ENCODE measurements around the gene U2AF1L4.

The U2AF1L4 gene

GRCh38 chr19:35720648-35721047 lies 24.6 kb downstream of the U2AF1L4 start:
- peaks cover 43% of the 10 kb centered on the region for H3K79me2 ChIP-seq (ENCODE audit: control insufficient read depth, low read length)
- no peak overlapping the region for H3K4me3 ChIP-seq (ENCODE audit: low read length)
- H4K20me1 ChIP-seq (ENCODE audit: control insufficient read depth, insufficient read depth, low read depth, low read length): peaks cover 10% of the 10 kb centered on the region; the same call in 1 of the 2 replicates
- H3K4me2 ChIP-seq (ENCODE audit: low read length): no peak overlapping the region
- no peaks in the 10 kb centered on the region for H3K27me3 ChIP-seq (ENCODE audit: control insufficient read depth, low read length)
- H3K9me3 ChIP-seq (ENCODE audit: control insufficient read depth, insufficient read depth, low read length): no peaks in the 10 kb centered on the region
- TF ChIP-seq CTCF (IDR thresholded peaks at IDR 0.05; ENCODE audit: low read depth, low read length, poor library complexity, severe bottlenecking) (no peak), EZH2phosphoT487 (IDR thresholded peaks at IDR 0.05; ENCODE audit: borderline replicate concordance, low read length) (no peak)
- H3F3A ChIP-seq (ENCODE audit: control insufficient read depth, insufficient read depth): no peaks in the 10 kb centered on the region
- H3K9me2 ChIP-seq (replicated peaks; ENCODE audit: control insufficient read depth, low read length): no peaks in the 10 kb centered on the region
- H3K4me1 ChIP-seq (ENCODE audit: control insufficient read depth, low read length): peaks cover 20% of the 10 kb centered on the region
- H3K36me3 ChIP-seq (ENCODE audit: control insufficient read depth, low read length): peaks cover 57% of the 10 kb centered on the region
- no peak overlapping the region for H3K27ac ChIP-seq (ENCODE audit: low read depth, low read length)

DNA sequence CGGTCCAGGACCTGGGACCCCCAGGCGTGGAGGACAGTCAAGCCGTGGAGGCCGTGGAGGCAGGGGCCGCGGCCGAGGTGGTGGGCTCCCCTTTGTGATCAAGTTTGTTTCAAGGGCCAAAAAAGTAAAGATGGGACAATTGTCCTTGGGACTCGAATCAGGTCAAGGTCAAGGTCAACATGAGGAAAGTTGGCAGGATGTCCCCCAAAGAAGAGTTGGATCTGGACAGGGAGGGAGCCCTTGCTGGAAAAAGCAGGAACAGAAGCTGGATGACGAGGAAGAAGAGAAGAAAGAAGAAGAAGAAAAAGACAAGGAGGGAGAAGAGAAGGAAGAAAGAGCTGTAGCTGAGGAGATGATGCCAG lies 25.1 kb downstream of the U2AF1L4 start:
- Histone ChIP-seq H3K4me3 (ENCODE audit: low read length) (no peak overlapping the region), H3K79me2 (ENCODE audit: control insufficient read depth, low read length) (peaks cover 43% of the 10 kb centered on the region), H3K9me3 (ENCODE audit: control insufficient read depth, insufficient read depth, low read length) (no peaks in the 10 kb centered on the region), H3K27me3 (ENCODE audit: control insufficient read depth, low read length) (no peaks in the 10 kb centered on the region), H3K9me2 (replicated peaks; ENCODE audit: control insufficient read depth, low read length) (no peaks in the 10 kb centered on the region), H4K20me1 (ENCODE audit: control insufficient read depth, insufficient read depth, low read depth, low read length) (peaks cover 10% of the 10 kb centered on the region; the same call in 1 of the 2 replicates), H3K4me1 (ENCODE audit: control insufficient read depth, low read length) (peaks cover 24% of the 10 kb centered on the region), H3K27ac (ENCODE audit: low read depth, low read length) (no peak overlapping the region), H3F3A (ENCODE audit: control insufficient read depth, insufficient read depth) (no peaks in the 10 kb centered on the region), H3K4me2 (ENCODE audit: low read length) (no peak overlapping the region), H3K36me3 (ENCODE audit: control insufficient read depth, low read length) (peaks cover 52% of the 10 kb centered on the region)
- no peak for TF ChIP-seq EZH2phosphoT487 (IDR thresholded peaks at IDR 0.05; ENCODE audit: borderline replicate concordance, low read length)
- no peak for TF ChIP-seq CTCF (IDR thresholded peaks at IDR 0.05; ENCODE audit: low read depth, low read length, poor library complexity, severe bottlenecking)

- Histone ChIP-seq H4K20me1 (ENCODE audit: control insufficient read depth, insufficient read depth, low read depth, low read length) (peaks cover 10% of the 10 kb centered on the region; the same call in 1 of the 2 replicates), H3K27ac (ENCODE audit: low read depth, low read length) (no peak overlapping the region), H3K4me3 (ENCODE audit: low read length) (peak overlapping the region; percentile 98), H3K27me3 (ENCODE audit: control insufficient read depth, low read length) (no peaks in the 10 kb centered on the region), H3K9me3 (ENCODE audit: control insufficient read depth, insufficient read depth, low read length) (no peaks in the 10 kb centered on the region), H3F3A (ENCODE audit: control insufficient read depth, insufficient read depth) (no peaks in the 10 kb centered on the region), H3K4me2 (ENCODE audit: low read length) (peak overlapping the region; percentile 90), H3K9me2 (replicated peaks; ENCODE audit: control insufficient read depth, low read length) (no peaks in the 10 kb centered on the region), H3K4me1 (ENCODE audit: control insufficient read depth, low read length) (peaks cover 24% of the 10 kb centered on the region), H3K79me2 (ENCODE audit: control insufficient read depth, low read length) (peaks cover 43% of the 10 kb centered on the region), H3K36me3 (ENCODE audit: control insufficient read depth, low read length) (peaks cover 46% of the 10 kb centered on the region)
- TF ChIP-seq EZH2phosphoT487 (IDR thresholded peaks at IDR 0.05; ENCODE audit: borderline replicate concordance, low read length): no peak
- no peak for TF ChIP-seq CTCF (IDR thresholded peaks at IDR 0.05; ENCODE audit: low read depth, low read length, poor library complexity, severe bottlenecking)
Observed at GRCh38 chr19:35719402-35720162, 25.6 kb downstream of the U2AF1L4 start.
